ENCODE measurements around the gene TFAP2A. TPM values are rescaled to one million over a fixed set of nuclear protein-coding genes. Genes with fewer than 3 reads are reported as not detected.
A peak's percentile ranks its signal among the peaks of the same experiment; 100 is the strongest.

Gene TFAP2A
- total RNA-seq, result under 1 TPM in 3 of 6 experiments, not detected in 3; 0.07 to 0.18 (median 0.12) TPM
- long read RNA-seq, result 0 reads

GRCh38 chr6:10414756-10415616, at the start of gene TFAP2A:
TSS of gene TFAP2A (minus strand) at chr6:10415074. CDS start at chr6:10414991, 83 bp downstream.
- no peak within 1 kb of the TSS for H3K27ac ChIP-seq
- TF ChIP-seq POLR2A (IDR thresholded peaks at IDR 0.05), result no peak
- TF ChIP-seq CTCF (IDR thresholded peaks at IDR 0.05), result no peak
- ATAC-seq, result peak in 1 of 4 donors; percentile 10
- peaks cover 26 to 64% of the 10 kb centered on the region in 2 donors for H3K27me3 ChIP-seq
- H3K9me3 ChIP-seq, result no peaks in the 10 kb centered on the region
- intact Hi-C loops (cut with DNase I), result no loop called here
- no peaks in the 10 kb centered on the region for H3K36me3 ChIP-seq
- H3K4me1 ChIP-seq, result peaks cover 0 to 26% (median 4%) of the 10 kb centered on the region in 4 donors
- WGBS (ENCODE audit: insufficient coverage, low coverage, low lambda C conversion rate, missing lambda C conversion rate), result 6% methylated on average over 45 of the region's 58 CpGs
- no peak within 1 kb of the TSS for H3K4me3 ChIP-seq
- no peak for DNase-seq

- intact Hi-C loops (cut with DNase I), result no loop called here
- no peak for TF ChIP-seq CTCF (IDR thresholded peaks at IDR 0.05)
- no peak for TF ChIP-seq POLR2A (IDR thresholded peaks at IDR 0.05)
- no peak for ATAC-seq
- Histone ChIP-seq H3K4me3 (no peak overlapping the region), H3K36me3 (no peaks in the 10 kb centered on the region), H3K4me1 (no peaks in the 10 kb centered on the region), H3K27me3 (no peaks in the 10 kb centered on the region), H3K9me3 (no peaks in the 10 kb centered on the region), H3K27ac (no peak overlapping the region)
- 43% methylated on average over 11 of the region's 16 CpGs for WGBS (ENCODE audit: insufficient coverage, low coverage, low lambda C conversion rate, missing lambda C conversion rate)
- DNase-seq, result no peak
Measured at GRCh38 chr6:10463491-10464481, 48.9 kb upstream of the TFAP2A start.

- DNase-seq (no peak), ATAC-seq (no peak)
- Histone ChIP-seq H3K4me1 (no peaks in the 10 kb centered on the region), H3K9me3 (no peaks in the 10 kb centered on the region), H3K36me3 (no peaks in the 10 kb centered on the region), H3K27ac (no peak overlapping the region), H3K27me3 (no peaks in the 10 kb centered on the region), H3K4me3 (no peak overlapping the region)
- intact Hi-C loops (cut with DNase I), result no loop called here
- no peak for TF ChIP-seq POLR2A (IDR thresholded peaks at IDR 0.05)
- TF ChIP-seq CTCF (IDR thresholded peaks at IDR 0.05), result no peak
- WGBS (ENCODE audit: insufficient coverage, low coverage, low lambda C conversion rate, missing lambda C conversion rate), result 71% methylated on average over 5 of the region's 12 CpGs
Measured at GRCh38 chr6:10463040-10463439, 48.2 kb upstream of the TFAP2A start.

GRCh38 chr6:10461850-10462249, 47.0 kb upstream of the TFAP2A start:
- H3K27me3 ChIP-seq, result no peaks in the 10 kb centered on the region
- intact Hi-C loops (cut with DNase I), result no loop called here
- no peak overlapping the region for H3K4me3 ChIP-seq
- H3K27ac ChIP-seq, result no peak overlapping the region
- no peaks in the 10 kb centered on the region for H3K36me3 ChIP-seq
- DNase-seq (no peak), ATAC-seq (no peak)
- no peak for TF ChIP-seq CTCF (IDR thresholded peaks at IDR 0.05)
- TF ChIP-seq POLR2A (IDR thresholded peaks at IDR 0.05), result no peak
- no peaks in the 10 kb centered on the region for H3K4me1 ChIP-seq
- WGBS (ENCODE audit: insufficient coverage, low coverage, low lambda C conversion rate, missing lambda C conversion rate), result 32% methylated on average over 1 of the region's 1 CpG
- H3K9me3 ChIP-seq, result no peaks in the 10 kb centered on the region

All from right lobe of liver (tissue), 6 donors.